AG04449 (cell line): Measurements from ENCODE around the gene FSTL1.
A peak's percentile ranks its signal among the peaks of the same experiment; 100 is the strongest.

Experiments used
- CTCF ChIA-PET: fragments of 350-600 bp; formaldehyde crosslinking; extraction: SDS; loops from one replicate; lab custom pipeline; 2021; ENCODE audit warnings: antibody characterized with exemption; lab: Yijun Ruan, JAX
- POLR2A ChIA-PET: fragments of 400-600, 350-600 bp; formaldehyde crosslinking; extraction: SDS; loops from one replicate; lab custom pipeline; 2020; ENCODE audit warnings: antibody characterized with exemption, inconsistent platforms; lab: Yijun Ruan, JAX
- DNase-seq: peaks from one replicate; pipeline ENCODE4 v3.0.0-alpha.2; 2010; ENCODE audit warnings: low read depth, low spot score
- H3K4me3 ChIP-seq: 2 replicates; pipeline ENCODE4 v1.5.1; 2011; ENCODE audit warnings: low read depth, mild to moderate bottlenecking, control low read depth, low read length
- CTCF ChIP-seq: IDR thresholded peaks from one replicate; pipeline ENCODE4 v1.5.1; 2011; ENCODE audit warnings: mild to moderate bottlenecking, moderate library complexity, low read length, control low read depth, inconsistent platforms; ENCODE audit not compliant: insufficient read depth; ENCODE audit errors: missing control alignments

The FSTL1 gene

GRCh38 chr3:120436523-120437050 lies 14.2 kb downstream of the FSTL1 start:
- no peak overlapping the region for H3K4me3 ChIP-seq
- DNase-seq: no peak
- CTCF ChIA-PET: interaction anchor here (0.8 to 11.0 kb wide), 13 partner anchors 10 to 192 kb away, joined by 3 to 108 read pairs (median 5); no protein-coding TSS in a partner anchor
- no peak for TF ChIP-seq CTCF
- POLR2A ChIA-PET: interaction anchor here (0.9 to 1.0 kb wide), 2 partner anchors 13 to 14 kb away, joined by 3 to 5 read pairs; partner anchors contain the start of gene FSTL1

- ChIA-PET CTCF (interaction anchor here (0.8 to 6.8 kb wide), 11 partner anchors 9 to 132 kb away, joined by 3 to 42 read pairs (median 4); no protein-coding TSS in a partner anchor), POLR2A (interaction anchor here (1.0 to 1.2 kb wide), 2 partner anchors 9 to 15 kb away, joined by 3 to 8 read pairs; partner anchors contain the start of gene FSTL1)
- no peak overlapping the region for H3K4me3 ChIP-seq
- no peak for DNase-seq
- no peak for TF ChIP-seq CTCF
Measured at GRCh38 chr3:120435621-120436020, 15.2 kb downstream of the FSTL1 start.

GRCh38 chr3:120433662-120434331 lies 17.0 kb downstream of the FSTL1 start:
- H3K4me3 ChIP-seq: no peak overlapping the region
- POLR2A ChIA-PET: interaction anchor here (1.2 to 2.2 kb wide), 2 partner anchors 16 to 17 kb away, joined by 3 to 9 read pairs; partner anchors contain the start of gene FSTL1
- TF ChIP-seq CTCF: no peak
- DNase-seq: no peak
- CTCF ChIA-PET: interaction anchor here (0.7 to 1.9 kb wide), 4 partner anchors 7 to 16 kb away, joined by 3 to 8 read pairs (median 3); no protein-coding TSS in a partner anchor

GRCh38 chr3:120432150-120432860 lies 18.5 kb downstream of the FSTL1 start:
- H3K4me3 ChIP-seq: no peak overlapping the region
- CTCF ChIA-PET: interaction anchor here (0.6 to 1.6 kb wide), 11 partner anchors 9 to 128 kb away, joined by 3 to 5 read pairs (median 3); no protein-coding TSS in a partner anchor
- POLR2A ChIA-PET: interaction anchor here (0.8 to 2.2 kb wide), 5 partner anchors 13 to 127 kb away, joined by 3 to 9 read pairs (median 5); partner anchors contain the start of gene FSTL1
- DNase-seq: peak; percentile 84
- TF ChIP-seq CTCF: no peak

- no peak for DNase-seq
- no peak overlapping the region for H3K4me3 ChIP-seq
- CTCF ChIA-PET: interaction anchor here (1.0 to 2.6 kb wide), 6 partner anchors 9 to 365 kb away, joined by 3 to 15 read pairs (median 4); no protein-coding TSS in a partner anchor
- POLR2A ChIA-PET: interaction anchor here (0.9 to 3.4 kb wide), 3 partner anchors 9 to 19 kb away, joined by 3 to 14 read pairs (median 8); no protein-coding TSS in a partner anchor
- no peak for TF ChIP-seq CTCF
Measured at GRCh38 chr3:120429921-120430361, 20.9 kb downstream of the FSTL1 start.
